Activated CD4-positive, alpha-beta T cell treated with anti-CD3 and anti-CD28 coated beads, Interleukin-2, amount 50 U/mL, for 24 hours (primary cell): Measurements from ENCODE around the gene LARGE1.

ENCODE experiments used
- DNase-seq, 2 donors: peaks; one replicate each; pipeline ENCODE4 v3.0.0-alpha.2; 2020; ENCODE audit warnings: low read depth in 1 of 2, low spot score in 1 of 2

Gene LARGE1

GRCh38 chr22:33785283-33785968, 134.8 kb downstream of the LARGE1 start:
- DNase-seq = no peak

GRCh38 chr22:33781411-33781810, 138.9 kb downstream of the LARGE1 start:
- no peak for DNase-seq

GRCh38 chr22:33780531-33781136, 139.6 kb downstream of the LARGE1 start:
- DNase-seq = no peak

DNA sequence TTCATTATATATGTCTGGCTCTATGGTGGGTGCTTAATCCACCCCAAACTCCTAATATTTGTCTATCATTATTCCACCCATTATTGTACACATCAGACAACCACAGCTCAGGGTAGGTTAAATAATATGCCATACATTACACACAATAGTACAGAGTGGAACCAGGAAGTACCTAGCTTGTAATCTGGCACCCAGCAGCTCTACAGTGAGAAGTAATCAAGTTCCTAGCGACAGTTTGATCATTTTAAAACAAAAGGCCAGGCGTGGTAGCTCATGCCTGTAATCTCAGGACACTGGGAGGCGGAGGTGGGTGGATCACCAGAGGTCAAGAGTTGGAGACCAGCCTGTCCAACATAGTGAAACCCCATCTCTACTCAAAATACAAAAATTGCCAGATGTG, 141.0 kb downstream of the LARGE1 start:
- DNase-seq = no peak

DNA sequence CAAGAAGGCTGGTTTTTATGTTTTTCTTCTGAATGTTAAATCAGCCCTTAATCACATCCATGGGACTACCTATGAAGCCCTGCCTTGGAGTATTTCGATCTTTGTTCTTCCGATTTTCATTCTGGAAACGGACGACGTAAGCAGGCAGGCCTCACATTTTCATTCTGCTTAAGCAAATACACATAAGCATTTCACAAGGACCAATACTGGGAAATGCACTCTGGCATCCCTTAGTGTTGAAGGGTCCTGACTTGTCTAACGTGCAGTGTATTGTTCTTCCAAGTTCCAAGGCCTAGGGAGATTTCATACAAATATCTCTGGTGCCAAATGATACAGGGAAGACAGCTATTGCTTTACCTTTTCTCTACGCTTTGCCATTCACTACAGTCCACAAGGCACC, 143.8 kb downstream of the LARGE1 start:
- DNase-seq = no peak

DNA sequence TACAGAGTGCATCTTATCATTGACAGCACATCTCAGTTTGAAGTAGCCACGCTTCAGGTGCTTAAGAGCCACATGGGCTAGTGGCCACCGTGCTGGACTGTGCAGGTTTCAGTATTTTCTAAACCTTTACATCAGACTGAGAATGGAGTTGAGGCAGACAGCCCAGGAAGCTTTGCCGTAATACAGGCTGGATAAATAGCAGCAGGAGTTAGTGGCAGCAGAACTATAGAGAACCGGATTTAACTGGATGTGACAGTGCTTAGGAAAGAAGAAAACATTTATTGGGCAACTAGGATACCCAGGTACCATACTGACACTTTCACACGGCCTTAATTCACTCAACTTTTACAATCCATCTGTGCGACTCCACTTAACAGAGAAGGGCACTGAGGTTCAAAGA, 145.5 kb downstream of the LARGE1 start:
- no peak for DNase-seq

GRCh38 chr22:33772745-33773144, 147.5 kb downstream of the LARGE1 start:
- DNase-seq = no peak

- no peak for DNase-seq
Observed at GRCh38 chr22:33771136-33771535, 149.1 kb downstream of the LARGE1 start.

GRCh38 chr22:33770723-33771122, 149.6 kb downstream of the LARGE1 start:
- no peak for DNase-seq

DNA sequence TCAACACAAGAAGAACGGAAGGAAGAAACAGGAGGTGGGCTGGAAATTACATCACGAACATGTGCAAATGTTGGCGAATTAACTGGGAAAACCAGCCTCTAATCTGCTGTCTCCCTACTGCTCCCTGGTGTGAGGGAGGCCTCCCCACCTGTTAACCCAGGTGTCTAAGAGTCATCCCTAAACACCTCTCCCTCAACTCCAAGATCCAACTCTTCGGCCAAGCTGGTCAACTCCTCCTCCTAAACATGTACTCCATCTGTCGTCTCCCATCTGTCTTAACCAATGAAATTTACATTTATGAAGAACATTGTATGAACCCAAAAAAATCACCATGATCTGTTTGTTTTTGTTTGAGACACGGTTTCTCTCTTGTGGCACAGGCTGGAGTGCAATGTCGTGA, 154.2 kb downstream of the LARGE1 start:
- DNase-seq = no peak

GRCh38 chr22:33758961-33759360, 161.3 kb downstream of the LARGE1 start:
- DNase-seq = no peak

DNA sequence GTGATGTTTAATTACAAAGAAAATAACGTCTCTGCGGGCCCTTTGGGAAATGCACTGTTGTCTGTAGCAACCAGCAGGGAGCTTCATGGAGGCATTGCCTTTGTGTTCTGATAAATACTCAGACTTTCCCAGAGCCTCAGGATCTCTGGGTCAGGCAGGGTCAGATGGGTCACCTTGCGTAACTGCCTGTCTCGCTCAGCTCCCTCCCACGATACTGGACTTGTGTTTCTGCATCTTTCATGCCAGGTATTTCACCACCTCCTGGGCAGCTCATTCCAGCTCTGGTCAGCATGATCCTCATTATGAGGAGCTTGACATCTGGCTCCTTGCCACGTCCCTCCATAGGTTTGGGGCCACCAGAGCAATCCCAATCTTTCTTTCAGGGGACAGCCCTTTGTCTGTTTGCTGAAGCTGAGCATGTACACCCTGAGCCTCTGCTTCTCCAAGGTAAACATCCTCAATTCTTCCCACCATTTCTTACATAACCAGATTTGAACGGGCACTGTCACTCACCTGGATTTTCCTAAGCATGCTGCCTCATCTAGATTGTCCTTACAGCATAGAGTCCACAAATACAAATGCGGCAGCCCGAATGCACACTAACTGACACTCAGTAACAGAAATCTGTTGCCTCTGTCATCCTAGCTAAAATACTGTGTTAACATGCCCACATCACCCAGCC, 162.3 kb downstream of the LARGE1 start:
- DNase-seq = no peak

- no peak for DNase-seq
Observed at GRCh38 chr22:33757041-33757801, 163.1 kb downstream of the LARGE1 start.

- DNase-seq = no peak
Observed at GRCh38 chr22:33756508-33756949, 163.7 kb downstream of the LARGE1 start.

DNA sequence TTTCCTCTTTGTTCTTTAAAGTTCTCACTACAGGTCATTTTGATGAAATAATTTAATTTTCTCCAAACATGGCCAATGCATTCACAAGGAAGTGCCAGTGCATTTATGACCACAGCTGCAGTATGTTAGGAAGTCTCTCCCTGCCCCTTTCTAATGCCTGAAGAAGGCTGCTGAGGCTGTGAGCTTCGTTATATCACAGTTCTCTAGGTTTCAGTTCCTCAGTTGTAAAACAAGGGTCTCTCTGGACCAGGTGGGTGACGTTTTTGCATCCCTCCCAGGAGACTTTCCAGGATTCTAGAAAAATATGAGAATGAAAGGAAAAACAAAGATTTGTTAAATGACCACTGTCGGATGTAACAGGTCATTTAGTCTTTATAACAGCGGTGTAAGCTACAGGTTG, 171.6 kb downstream of the LARGE1 start:
- DNase-seq = no peak

DNA sequence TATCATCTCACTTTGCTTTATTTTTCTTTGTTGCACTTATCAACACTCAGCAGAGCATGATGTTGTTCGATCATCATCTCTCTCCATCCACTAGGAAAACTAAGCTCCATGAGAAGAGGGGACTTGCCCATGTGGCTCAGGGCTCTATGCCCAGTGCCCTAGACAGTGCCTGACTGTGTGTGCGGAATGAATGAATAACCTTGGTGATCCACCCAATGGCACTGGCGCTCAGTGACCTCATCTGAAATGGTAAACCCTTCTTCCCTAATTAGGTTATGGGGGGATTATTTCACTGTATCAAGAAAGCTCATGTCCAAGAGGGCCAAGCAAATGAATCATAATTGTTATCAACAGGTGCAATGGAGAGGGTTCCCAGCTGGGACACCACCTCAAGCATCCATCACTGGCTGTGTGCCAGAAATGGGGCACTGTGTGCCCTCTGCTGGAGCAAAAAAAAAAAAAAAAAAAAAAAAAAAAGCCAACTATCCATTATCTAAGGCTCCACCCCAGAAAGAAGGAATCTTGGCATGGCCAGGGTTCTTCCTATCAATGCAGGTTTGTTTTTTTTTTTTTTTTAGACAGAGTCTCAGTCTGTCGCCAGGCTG, 172.6 kb downstream of the LARGE1 start:
- no peak for DNase-seq

GRCh38 chr22:33747029-33747428, 173.2 kb downstream of the LARGE1 start:
- no peak for DNase-seq

DNA sequence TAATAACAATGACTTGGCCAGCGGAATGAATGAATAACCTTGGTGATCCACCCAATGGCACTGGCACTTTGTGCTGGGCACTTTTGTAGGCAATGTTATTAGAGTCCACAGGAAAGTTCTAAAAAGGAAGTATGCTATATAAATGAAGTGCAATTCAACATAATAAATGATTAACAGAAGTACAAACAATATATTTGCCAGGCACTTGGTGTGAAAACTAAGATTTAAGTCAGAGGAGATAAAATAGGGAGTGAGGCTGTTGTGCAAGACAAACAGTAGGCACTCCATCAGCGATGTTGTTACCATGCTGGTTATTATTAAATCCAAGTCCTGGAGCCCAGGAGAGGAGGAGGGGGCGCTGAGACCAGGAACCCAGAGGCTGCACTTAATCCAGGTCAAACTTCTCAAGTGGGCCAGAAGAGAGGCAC, 173.8 kb downstream of the LARGE1 start:
- DNase-seq = no peak

DNA sequence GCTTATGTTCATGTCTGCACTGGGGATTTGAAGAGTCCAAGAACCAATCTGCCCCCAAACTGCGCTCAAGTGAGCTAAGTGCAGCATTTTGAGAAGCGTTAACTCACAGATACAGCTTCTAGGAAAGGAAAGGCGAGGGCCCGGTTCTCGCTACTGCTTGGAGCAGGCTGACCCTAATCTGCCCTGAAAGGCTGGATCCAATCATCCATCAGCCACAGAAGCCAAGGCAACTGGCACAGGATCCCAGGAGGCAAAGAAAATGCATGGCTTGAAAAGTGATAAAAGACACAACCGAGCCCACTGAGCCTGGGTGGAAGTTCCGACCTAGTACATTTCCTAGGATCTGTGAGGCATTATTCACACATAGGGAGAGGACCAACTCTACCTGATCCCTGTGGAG, 174.8 kb downstream of the LARGE1 start:
- no peak for DNase-seq

- no peak for DNase-seq
Observed at GRCh38 chr22:33743756-33744155, 176.5 kb downstream of the LARGE1 start.

DNA sequence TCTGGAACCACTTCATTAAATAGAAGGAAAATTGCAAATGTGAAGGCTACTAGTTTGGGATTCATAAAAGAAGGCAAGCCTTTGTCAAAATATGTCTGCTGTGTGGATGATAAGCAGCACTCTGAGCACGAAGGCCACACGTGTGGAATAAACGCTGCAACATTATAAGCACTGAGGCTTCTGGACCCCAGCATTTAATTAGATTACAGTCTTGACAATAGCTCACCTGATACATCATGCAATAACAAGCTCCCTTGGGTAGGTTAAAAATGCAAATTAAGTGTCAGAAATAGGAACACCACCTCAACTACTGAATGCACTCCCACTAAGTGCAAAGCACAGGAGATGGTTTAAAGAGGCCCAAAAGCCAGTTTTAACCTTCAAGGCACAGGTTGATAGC, 179.3 kb downstream of the LARGE1 start:
- no peak for DNase-seq
